Esophagus squamous epithelium (tissue), 4 donors: ENCODE data around the gene AGMO.

Source experiments
- CTCF ChIP-seq, 6 experiments: fragments of 450-650 bp in 4 of 6; fragments of 200-600 bp in 2 of 6; sonication (generic) in 2 of 6; IDR thresholded peaks; one replicate each; pipeline ENCODE4 v1.5.1; 2016 to 2019; ENCODE audit warnings: antibody characterized with exemption in 6 of 6, mild to moderate bottlenecking in 4 of 6, moderate library complexity in 4 of 6
- POLR2A ChIP-seq, 4 donors: fragments of 450-650 bp; IDR thresholded peaks; one replicate each; pipeline ENCODE4 v1.6.1; 2017; ENCODE audit warnings: antibody characterized with exemption in 4 of 4, mild to moderate bottlenecking in 4 of 4, moderate library complexity in 3 of 4

- TF ChIP-seq CTCF (IDR thresholded peaks at IDR 0.05) (no peak), POLR2A (IDR thresholded peaks at IDR 0.05) (no peak)
Observed at GRCh38 chr7:15314922-15315321, 246.9 kb downstream of the AGMO start.
